ENCODE measurements around the gene SPTB. TPM values are rescaled to one million over a fixed set of nuclear protein-coding genes. Genes with fewer than 3 reads are reported as not detected.

SPTB gene
- total RNA-seq, 1 experiment from 2014 or later: not detected

- in situ Hi-C loops (cut with HindIII; ENCODE audit: low sequenced_read_pairs): no loop called here
- DNase-seq (ENCODE audit: low spot score): no peak
Measured at GRCh38 chr14:64856529-64857445, 22.9 kb downstream of the SPTB start.

DNA sequence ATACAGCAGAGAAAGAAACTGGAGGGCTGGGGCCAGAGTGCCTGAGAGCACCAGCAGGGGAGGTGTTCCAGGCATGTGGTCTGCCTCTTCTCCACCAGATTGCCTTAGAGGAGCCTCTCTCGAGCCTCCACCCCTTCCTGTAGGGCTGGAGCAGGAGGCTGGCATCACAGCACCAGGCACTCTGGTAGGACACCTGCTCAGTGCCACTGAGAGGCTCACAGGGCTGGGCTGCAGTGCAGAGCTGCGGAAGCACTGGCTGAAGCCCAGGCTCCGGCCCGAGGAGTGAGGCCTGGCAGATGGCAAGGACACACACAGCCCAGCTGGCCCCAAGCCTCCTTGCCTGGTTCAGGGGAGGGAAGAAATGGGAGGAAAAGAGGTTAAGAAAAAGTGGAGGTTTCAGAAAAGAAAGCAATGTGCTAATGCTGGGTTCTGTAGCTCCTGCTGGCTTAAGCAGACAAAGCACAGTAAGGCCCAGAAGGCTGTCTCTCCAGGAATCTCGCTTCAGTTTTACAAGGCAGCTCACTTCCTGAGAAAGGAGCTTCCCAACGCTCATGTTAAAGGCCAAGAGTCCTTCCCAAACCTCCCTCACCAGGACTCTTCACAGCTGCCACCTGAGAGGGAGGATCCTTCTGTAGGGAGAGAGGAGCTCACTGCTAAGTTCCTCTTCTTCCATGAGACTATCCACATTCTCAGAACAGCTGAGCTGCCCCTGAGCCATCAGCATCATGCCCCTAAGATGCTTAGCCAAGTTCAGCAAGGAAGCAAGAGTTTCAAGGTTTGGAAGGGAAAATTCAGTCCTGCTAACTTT lies 23.8 kb downstream of the SPTB start:
- in situ Hi-C loops (cut with HindIII; ENCODE audit: low sequenced_read_pairs): no loop called here
- peak; percentile 98 for DNase-seq (ENCODE audit: low spot score)

GRCh38 chr14:64850369-64851137 lies 29.2 kb downstream of the SPTB start:
- in situ Hi-C loops (cut with HindIII; ENCODE audit: low sequenced_read_pairs): no loop called here

GRCh38 chr14:64849940-64850339 lies 29.8 kb downstream of the SPTB start:
- in situ Hi-C loops (cut with HindIII; ENCODE audit: low sequenced_read_pairs): no loop called here
- DNase-seq (ENCODE audit: low spot score): no peak

More at GRCh38 chr14:64850369-64851137, 29.2 kb downstream of the SPTB start:
- DNase-seq (ENCODE audit: low spot score): no peak

GRCh38 chr14:64848239-64848638 lies 31.5 kb downstream of the SPTB start:
- DNase-seq (ENCODE audit: low spot score): no peak
- in situ Hi-C loops (cut with HindIII; ENCODE audit: low sequenced_read_pairs): no loop called here

- DNase-seq (ENCODE audit: low spot score): no peak
- in situ Hi-C loops (cut with HindIII; ENCODE audit: low sequenced_read_pairs): no loop called here
Measured at GRCh38 chr14:64846319-64846718, 33.4 kb downstream of the SPTB start.

- DNase-seq (ENCODE audit: low spot score): no peak
- in situ Hi-C loops (cut with HindIII; ENCODE audit: low sequenced_read_pairs): no loop called here
Measured at GRCh38 chr14:64845878-64846277, 33.8 kb downstream of the SPTB start.

DNA sequence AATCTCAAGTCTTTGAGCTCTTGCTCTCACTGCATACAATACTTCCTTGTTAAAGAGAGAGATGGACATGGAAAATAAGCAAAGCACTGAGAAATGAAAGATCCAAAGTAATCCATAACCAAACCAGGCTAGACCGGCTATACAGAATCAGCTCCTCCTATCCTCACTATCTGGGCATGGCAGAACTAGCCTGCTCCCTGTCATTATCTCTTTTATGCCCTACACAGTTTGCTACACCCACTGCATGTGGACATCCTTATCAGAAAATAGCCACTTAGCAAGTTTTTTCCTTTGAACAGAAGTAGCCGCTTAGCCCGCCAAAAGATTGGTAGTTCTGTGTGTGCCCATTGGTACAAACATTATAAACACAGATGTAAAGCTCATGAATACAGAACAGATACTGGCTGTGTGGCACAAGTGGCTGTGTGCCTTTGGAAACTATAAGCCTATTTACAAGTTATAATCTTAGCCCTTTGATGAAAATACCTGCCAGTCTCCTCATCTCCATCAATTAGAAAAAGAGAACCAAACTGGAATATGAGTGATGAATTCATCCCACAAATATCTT lies 34.7 kb downstream of the SPTB start:
- in situ Hi-C loops (cut with HindIII; ENCODE audit: low sequenced_read_pairs): no loop called here
- no peak for DNase-seq (ENCODE audit: low spot score)

DNA sequence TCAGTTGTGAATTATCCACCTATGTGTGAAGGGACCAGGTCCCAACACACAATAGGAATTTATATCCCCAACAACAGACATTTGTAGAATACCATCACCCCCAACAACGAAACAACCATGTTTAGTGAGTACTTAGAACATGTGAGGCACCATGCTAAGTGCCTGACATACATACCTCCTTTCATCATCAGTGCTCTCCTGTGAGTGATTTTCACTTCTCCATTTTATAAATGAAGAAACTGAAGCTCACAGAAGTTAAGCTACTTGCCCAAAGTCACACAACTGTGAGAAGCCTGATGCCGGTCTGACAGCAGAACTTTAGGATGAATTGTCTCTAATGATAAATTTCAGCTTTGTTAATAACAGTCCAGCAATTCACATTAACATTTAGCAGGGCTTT lies 35.4 kb downstream of the SPTB start:
- DNase-seq (ENCODE audit: low spot score): no peak
- in situ Hi-C loops (cut with HindIII; ENCODE audit: low sequenced_read_pairs): no loop called here

- DNase-seq (ENCODE audit: low spot score): peak; percentile 47
- in situ Hi-C loops (cut with HindIII; ENCODE audit: low sequenced_read_pairs): no loop called here
Measured at GRCh38 chr14:64843548-64843947, 36.2 kb downstream of the SPTB start.

DNA sequence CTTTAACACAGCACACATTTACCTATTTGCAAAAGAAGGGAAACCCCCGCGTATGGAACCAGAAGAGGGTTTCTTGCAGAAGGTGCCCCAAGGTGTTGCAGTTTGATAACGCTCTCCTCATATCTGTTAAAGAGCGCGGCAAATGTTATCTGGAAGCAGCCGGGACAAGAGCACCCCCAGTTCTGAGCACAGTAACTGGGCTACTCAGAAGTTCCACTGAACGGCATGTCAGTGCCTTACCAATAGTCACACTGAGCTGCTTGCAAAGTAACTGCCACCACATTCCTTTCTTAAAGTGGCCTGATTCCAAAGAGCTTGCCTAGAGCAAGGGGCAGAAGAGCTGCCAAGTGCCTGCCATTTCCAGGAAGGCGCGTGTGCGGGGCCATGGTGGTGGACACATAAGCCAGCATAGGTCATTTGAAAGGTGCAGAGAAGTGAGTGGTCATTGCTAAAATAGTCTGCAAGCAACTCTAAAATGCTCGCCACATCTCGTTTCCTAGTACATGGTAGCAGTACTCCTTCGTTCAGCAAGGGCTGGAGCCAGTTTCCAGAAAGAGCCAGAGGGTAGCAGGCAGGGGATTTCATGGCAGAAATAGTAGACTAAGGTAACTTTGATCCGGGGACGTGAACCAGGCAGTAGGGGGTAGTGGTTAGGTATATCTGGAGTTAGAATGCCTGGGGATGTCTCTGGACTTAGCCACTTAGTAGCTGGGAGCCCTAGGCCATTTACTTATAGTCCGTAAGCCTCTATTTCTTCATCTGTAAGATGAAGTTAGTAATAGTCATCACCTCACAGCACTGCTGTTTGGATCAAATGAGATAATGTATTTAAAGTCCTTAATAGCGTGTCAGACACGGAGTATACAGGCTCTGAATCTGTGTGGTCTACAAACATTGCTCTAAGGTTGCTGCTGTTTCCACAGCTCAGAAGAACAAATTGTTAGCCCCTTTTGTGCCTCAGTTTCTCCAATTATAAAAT lies 37.6 kb downstream of the SPTB start:
- in situ Hi-C loops (cut with HindIII; ENCODE audit: low sequenced_read_pairs): no loop called here
- DNase-seq (ENCODE audit: low spot score): no peak

DNA sequence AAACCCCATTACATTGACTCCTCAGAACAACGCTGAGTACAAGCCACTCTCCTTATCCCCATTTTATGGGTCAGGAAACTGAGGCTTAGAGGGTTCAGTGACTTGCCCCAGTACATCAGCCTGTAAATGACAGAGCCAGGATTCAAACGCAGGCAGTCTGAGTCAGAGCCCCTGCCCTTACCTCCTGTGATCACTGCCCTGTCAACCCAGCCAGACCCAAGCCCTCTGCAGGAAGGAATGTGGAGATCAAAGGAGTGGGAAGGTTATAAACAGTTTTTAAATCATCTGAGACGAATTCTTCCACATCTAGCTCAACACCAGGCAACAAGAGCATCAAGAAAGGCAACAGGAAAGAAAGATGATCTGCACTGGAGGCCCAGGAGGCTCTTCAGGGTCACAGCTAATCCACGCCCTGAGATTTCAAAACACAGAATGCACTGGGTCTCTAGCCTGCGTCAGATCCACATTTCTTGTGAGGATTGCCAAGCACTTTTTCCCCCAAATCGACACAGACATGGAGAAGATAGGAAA lies 38.5 kb downstream of the SPTB start:
- in situ Hi-C loops (cut with HindIII; ENCODE audit: low sequenced_read_pairs): no loop called here
- DNase-seq (ENCODE audit: low spot score): no peak

DNA sequence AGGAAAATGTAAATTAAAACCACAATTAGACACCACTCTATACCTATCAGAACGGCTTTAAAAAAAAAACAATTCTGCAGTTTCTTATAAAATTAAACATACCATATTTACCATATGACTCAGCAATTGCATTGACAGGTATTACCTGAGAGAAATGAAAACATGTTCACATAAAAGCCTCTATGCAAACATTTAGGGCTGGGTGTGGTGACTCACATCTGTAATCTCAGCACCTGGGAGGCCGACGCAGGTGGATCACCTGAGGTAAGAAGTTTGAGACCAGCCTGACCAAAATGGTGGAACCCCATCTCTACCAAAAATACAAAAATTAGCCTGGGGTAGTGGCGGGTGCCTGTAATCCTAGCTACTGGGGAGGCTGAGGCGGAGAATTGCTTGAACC lies 41.1 kb downstream of the SPTB start:
- DNase-seq (ENCODE audit: low spot score): no peak
- in situ Hi-C loops (cut with HindIII; ENCODE audit: low sequenced_read_pairs): no loop called here

GRCh38 chr14:64835431-64835830 lies 44.3 kb downstream of the SPTB start:
- in situ Hi-C loops (cut with HindIII; ENCODE audit: low sequenced_read_pairs): no loop called here
- DNase-seq (ENCODE audit: low spot score): peak; percentile 67

GRCh38 chr14:64834965-64835364 lies 44.7 kb downstream of the SPTB start:
- in situ Hi-C loops (cut with HindIII; ENCODE audit: low sequenced_read_pairs): no loop called here

DNA sequence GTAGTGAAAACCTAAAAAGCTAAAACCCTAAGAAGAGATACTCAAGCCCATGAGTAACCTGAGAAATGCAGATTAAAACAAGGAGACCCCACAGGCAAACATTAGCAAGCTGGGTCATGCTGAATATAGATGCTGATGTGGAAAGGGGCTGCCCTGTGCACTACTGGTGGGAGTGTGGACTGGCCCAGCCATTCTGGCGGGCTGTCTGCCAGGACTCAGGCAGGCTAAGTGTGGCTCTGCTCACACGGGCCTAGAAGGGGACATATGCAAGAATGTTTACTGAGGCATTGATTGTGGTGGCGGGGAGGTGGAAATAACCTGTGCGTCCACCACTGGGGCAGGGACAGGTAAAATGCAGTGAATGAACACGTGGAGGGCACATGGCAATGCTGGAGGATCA lies 48.3 kb downstream of the SPTB start:
- no peak for DNase-seq (ENCODE audit: low spot score)
- in situ Hi-C loops (cut with HindIII; ENCODE audit: low sequenced_read_pairs): no loop called here

More at GRCh38 chr14:64834965-64835364, 44.7 kb downstream of the SPTB start:
- DNase-seq (ENCODE audit: low spot score): no peak

DNA sequence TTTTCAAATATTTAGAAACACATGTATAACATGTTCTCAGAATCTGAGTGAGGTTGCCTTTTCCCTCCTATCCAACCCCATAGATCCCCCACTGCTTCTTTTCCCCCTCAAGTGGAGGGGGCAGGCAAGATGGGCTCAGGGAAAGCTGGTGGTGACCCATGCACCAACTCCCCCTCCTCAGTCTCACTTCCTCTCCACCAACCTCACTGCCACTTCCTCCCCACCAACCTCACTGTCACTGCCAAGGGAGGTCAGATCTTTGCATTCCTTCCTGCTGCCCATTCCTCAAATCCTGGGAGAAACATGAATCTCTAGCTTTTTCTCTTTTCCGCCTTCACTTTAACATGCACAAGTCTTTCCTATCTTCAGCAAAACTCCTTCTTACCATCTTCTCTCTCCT lies 48.7 kb downstream of the SPTB start:
- in situ Hi-C loops (cut with HindIII; ENCODE audit: low sequenced_read_pairs): no loop called here

GRCh38 chr14:64828071-64828470 lies 51.6 kb downstream of the SPTB start:
- in situ Hi-C loops (cut with HindIII; ENCODE audit: low sequenced_read_pairs): no loop called here
- DNase-seq (ENCODE audit: low spot score): no peak

More for the DNA sequence above, 48.7 kb downstream of the SPTB start:
- DNase-seq (ENCODE audit: low spot score): no peak
